Inflammatory macrophage treated with lipopolysaccharide for 4 hours (primary cell): ENCODE results near the gene ARL17B.
"Not testable (repeated sequence)": the region's sequence is repeated elsewhere in the genome, so short reads cannot be mapped to it uniquely, and the experiment has no call there.

Source experiments
- DNase-seq: peaks from one replicate; pipeline ENCODE4 v3.0.0-alpha.2; 2020

Gene ARL17B

GRCh38 chr17:46244949-46245768 is 116.4 kb downstream of the ARL17B start:
- DNase-seq = peak; percentile 25

GRCh38 chr17:46244339-46244913 is 117.1 kb downstream of the ARL17B start:
- not testable (repeated sequence) for DNase-seq

GRCh38 chr17:46243928-46244327 is 117.6 kb downstream of the ARL17B start:
- not testable (repeated sequence) for DNase-seq

- not testable (repeated sequence) for DNase-seq
Measured at GRCh38 chr17:46243505-46243904, 118.1 kb downstream of the ARL17B start.

GRCh38 chr17:46231359-46231758 is 130.2 kb downstream of the ARL17B start:
- DNase-seq = not testable (repeated sequence)

- peak; percentile 85 for DNase-seq
Measured at GRCh38 chr17:46225274-46225794, 136.2 kb downstream of the ARL17B start.

- not testable (repeated sequence) for DNase-seq
Measured at GRCh38 chr17:46224864-46225263, 136.7 kb downstream of the ARL17B start.
